Osteoblast (primary cell): ENCODE results near the gene KLRG1. TPM values are rescaled to one million over a fixed set of nuclear protein-coding genes. Genes with fewer than 3 reads are reported as not detected.
A peak's percentile ranks its signal among the peaks of the same experiment; 100 is the strongest.

Experiments
- DNase-seq: peaks from one replicate; pipeline ENCODE4 v3.0.0; 2011; ENCODE audit warnings: low spot score, mixed read lengths; ENCODE audit not compliant: insufficient read length; ENCODE audit errors: missing footprints
- H2AFZ ChIP-seq: 2 replicates; pipeline ENCODE4 v1.6.0; 2011; ENCODE audit warnings: mild to moderate bottlenecking, low read length
- H3K27ac ChIP-seq: 2 replicates; pipeline ENCODE4 v1.5.1; 2011; ENCODE audit warnings: mild to moderate bottlenecking, low read depth, low read length, moderate library complexity
- H3K27me3 ChIP-seq: 2 replicates; pipeline ENCODE4 v1.6.0; 2012; ENCODE audit warnings: mild to moderate bottlenecking, control low read depth, inconsistent platforms, low read length, moderate library complexity; ENCODE audit not compliant: insufficient read depth
- H3K36me3 ChIP-seq: 2 replicates; pipeline ENCODE4 v1.5.1; 2011; ENCODE audit warnings: mild to moderate bottlenecking, low read length, control low read depth, moderate library complexity; ENCODE audit not compliant: insufficient read depth
- H3K4me1 ChIP-seq: 2 replicates; pipeline ENCODE4 v1.5.1; 2011; ENCODE audit warnings: mild to moderate bottlenecking, low read length, control low read depth, moderate library complexity; ENCODE audit not compliant: insufficient read depth
- H3K4me2 ChIP-seq: 2 replicates; pipeline ENCODE4 v1.6.0; 2011; ENCODE audit warnings: mild to moderate bottlenecking, low read length; ENCODE audit not compliant: insufficient read depth
- H3K4me3 ChIP-seq: fragments of 200-600 bp; sonication (generic); 3 replicates; pipeline ENCODE4 v1.5.1; 2012; ENCODE audit warnings: mild to moderate bottlenecking, low read length, inconsistent platforms; ENCODE audit not compliant: insufficient read depth
- H3K79me2 ChIP-seq: 2 replicates; pipeline ENCODE4 v1.6.0; 2012; ENCODE audit warnings: mild to moderate bottlenecking, low read length, control low read depth, inconsistent platforms; ENCODE audit not compliant: insufficient read depth
- H3K9me3 ChIP-seq: 2 replicates; pipeline ENCODE4 v1.5.1; 2011; ENCODE audit warnings: low read depth, low read length, control low read depth
- H4K20me1 ChIP-seq: 2 replicates; pipeline ENCODE4 v1.6.0; 2012; ENCODE audit warnings: mild to moderate bottlenecking, low read length, control low read depth; ENCODE audit not compliant: insufficient read depth
- CTCF ChIP-seq: IDR thresholded peaks from 2 replicates; pipeline ENCODE4 v1.5.1; 2011; ENCODE audit warnings: mild to moderate bottlenecking, low read depth, low read length, moderate library complexity; ENCODE audit errors: extremely low read depth
- total RNA-seq: library from RNA; depleted of rRNA; stranded (reverse); fragments of >200 nt; gene quantifications from 2 replicates; pipeline ENCODE4 v1.2.3, GENCODE V29; 2012

KLRG1 gene
- total RNA-seq, 1 donor, result under 0.01 TPM

GRCh38 chr12:9036227-9036626 lies 46.9 kb downstream of the KLRG1 start:
- H2AFZ ChIP-seq, result no peak overlapping the region
- no peak overlapping the region for H3K27ac ChIP-seq
- H3K4me3 ChIP-seq, result no peak overlapping the region
- H3K79me2 ChIP-seq, result no peaks in the 10 kb centered on the region
- H3K9me3 ChIP-seq, result no peaks in the 10 kb centered on the region
- H3K4me1 ChIP-seq, result no peaks in the 10 kb centered on the region
- TF ChIP-seq CTCF, result no peak
- no peaks in the 10 kb centered on the region for H4K20me1 ChIP-seq
- H3K36me3 ChIP-seq, result no peaks in the 10 kb centered on the region
- DNase-seq, result no peak
- no peak overlapping the region for H3K4me2 ChIP-seq
- no peaks in the 10 kb centered on the region for H3K27me3 ChIP-seq

DNA sequence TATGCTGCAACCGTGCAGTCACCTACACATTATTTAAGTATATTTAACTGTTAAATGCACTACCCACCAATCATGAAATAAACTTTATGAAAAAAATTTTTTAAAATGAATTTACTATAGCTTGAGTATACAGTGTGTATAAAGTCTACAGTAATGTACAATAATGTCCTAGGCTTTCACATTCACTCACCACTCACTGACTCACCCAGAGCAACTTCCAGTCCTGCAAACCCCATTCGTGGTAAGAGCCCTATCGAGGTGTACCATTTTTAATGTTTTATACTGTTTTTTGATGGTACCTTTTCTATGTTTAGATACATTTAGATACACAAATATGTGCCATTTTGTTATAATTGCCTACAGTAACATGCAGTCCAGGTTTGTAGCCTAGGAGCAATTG lies 48.1 kb downstream of the KLRG1 start:
- no peaks in the 10 kb centered on the region for H3K4me1 ChIP-seq
- H3K27me3 ChIP-seq, result no peaks in the 10 kb centered on the region
- TF ChIP-seq CTCF, result no peak
- no peaks in the 10 kb centered on the region for H4K20me1 ChIP-seq
- H3K79me2 ChIP-seq, result no peaks in the 10 kb centered on the region
- no peak overlapping the region for H2AFZ ChIP-seq
- no peak overlapping the region for H3K4me2 ChIP-seq
- no peak overlapping the region for H3K27ac ChIP-seq
- no peaks in the 10 kb centered on the region for H3K9me3 ChIP-seq
- no peak for DNase-seq
- no peak overlapping the region for H3K4me3 ChIP-seq
- H3K36me3 ChIP-seq, result no peaks in the 10 kb centered on the region

DNA sequence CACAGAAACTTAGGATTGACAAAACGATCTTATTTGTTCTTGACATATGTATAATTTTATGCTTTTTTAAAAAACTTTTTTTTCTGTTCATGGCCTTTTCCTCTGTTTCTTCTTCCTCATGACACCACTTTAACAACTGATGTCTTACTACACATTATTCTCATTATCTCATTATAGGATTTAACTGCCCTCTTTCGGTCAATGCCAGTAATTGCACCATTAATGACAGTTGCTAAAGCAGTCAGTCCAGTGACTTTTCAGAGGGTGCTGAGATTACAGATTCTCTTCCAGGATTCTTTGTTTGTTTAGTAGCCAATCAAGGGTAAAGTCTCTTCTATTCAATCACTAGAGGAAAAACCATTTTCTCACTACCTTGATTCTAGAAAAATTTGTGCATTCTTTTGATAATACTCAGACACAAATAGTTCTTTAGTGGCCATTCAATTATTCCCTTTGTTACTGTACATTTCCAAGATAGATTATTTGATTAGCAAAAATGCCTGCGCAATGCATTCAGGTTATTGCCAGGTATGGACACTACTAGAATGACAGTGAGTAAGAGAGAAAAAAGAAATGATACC lies 50.1 kb downstream of the KLRG1 start:
- no peaks in the 10 kb centered on the region for H3K9me3 ChIP-seq
- H3K4me1 ChIP-seq, result no peaks in the 10 kb centered on the region
- no peak overlapping the region for H2AFZ ChIP-seq
- TF ChIP-seq CTCF, result peak; percentile 66
- DNase-seq, result peak; percentile 82
- H4K20me1 ChIP-seq, result no peaks in the 10 kb centered on the region
- no peak overlapping the region for H3K27ac ChIP-seq
- H3K4me3 ChIP-seq, result no peak overlapping the region
- no peak overlapping the region for H3K4me2 ChIP-seq
- H3K27me3 ChIP-seq, result no peaks in the 10 kb centered on the region
- H3K36me3 ChIP-seq, result no peaks in the 10 kb centered on the region
- H3K79me2 ChIP-seq, result no peaks in the 10 kb centered on the region

- Histone ChIP-seq H3K27ac (no peak overlapping the region), H3K4me2 (no peak overlapping the region), H3K4me1 (no peaks in the 10 kb centered on the region), H2AFZ (no peak overlapping the region), H3K4me3 (no peak overlapping the region), H3K36me3 (no peaks in the 10 kb centered on the region), H4K20me1 (no peaks in the 10 kb centered on the region), H3K9me3 (no peaks in the 10 kb centered on the region), H3K27me3 (no peaks in the 10 kb centered on the region), H3K79me2 (no peaks in the 10 kb centered on the region)
- TF ChIP-seq CTCF, result no peak
- no peak for DNase-seq
Observed at GRCh38 chr12:9040484-9041186, 51.3 kb downstream of the KLRG1 start.
